Activated naive CD4-positive, alpha-beta T cell treated with anti-CD3 and anti-CD28 coated beads, Interleukin-2, amount 10 ng/mL, durations not matched to agents 7 days and 5 days (primary cell): Measurements from ENCODE around the gene ATP8A1.
"Not testable (repeated sequence)": the region's sequence is repeated elsewhere in the genome, so short reads cannot be mapped to it uniquely, and the experiment has no call there.

ENCODE experiments used
- CTCF ChIA-PET: fragments of 350-600 bp; sonication (Branson Sonifier 250); formaldehyde crosslinking; loops from one replicate; lab custom pipeline; 2021; ENCODE audit warnings: antibody characterized with exemption; lab: Charles Lee
- DNase-seq: peaks from one replicate; pipeline ENCODE4 v3.0.0-alpha.2; 2020
- H3K27ac Mint-ChIP-seq: one replicate; pipeline ENCODE4 v1.8.0; 2021; ENCODE audit warnings: mild to moderate bottlenecking, moderate library complexity, mixed read lengths
- H3K27me3 Mint-ChIP-seq: one replicate; pipeline ENCODE4 v1.8.0; 2021; ENCODE audit warnings: mild to moderate bottlenecking, mixed read lengths
- H3K36me3 Mint-ChIP-seq: one replicate; pipeline ENCODE4 v1.8.0; 2021; ENCODE audit warnings: mixed read lengths
- H3K4me1 Mint-ChIP-seq: one replicate; pipeline ENCODE4 v1.8.0; 2021; ENCODE audit warnings: mixed read lengths
- H3K4me3 Mint-ChIP-seq: one replicate; pipeline ENCODE4 v1.8.0; 2021; ENCODE audit warnings: mild to moderate bottlenecking, moderate library complexity, mixed read lengths
- H3K9me3 Mint-ChIP-seq: one replicate; pipeline ENCODE4 v1.8.0; 2021; ENCODE audit warnings: mixed read lengths

The ATP8A1 gene

GRCh38 chr4:42482516-42483327 is 174.2 kb downstream of the ATP8A1 start:
- Mint-ChIP-seq H3K27ac (no peak overlapping the region), H3K4me1 (no peaks in the 10 kb centered on the region), H3K27me3 (no peaks in the 10 kb centered on the region), H3K9me3 (no peaks in the 10 kb centered on the region), H3K36me3 (peaks cover 5% of the 10 kb centered on the region), H3K4me3 (no peak overlapping the region)
- DNase-seq: no peak
- CTCF ChIA-PET: no interaction called here

GRCh38 chr4:42480717-42481116 is 176.2 kb downstream of the ATP8A1 start:
- DNase-seq: no peak
- no peak overlapping the region for H3K27ac Mint-ChIP-seq
- no peak overlapping the region for H3K4me3 Mint-ChIP-seq
- H3K9me3 Mint-ChIP-seq: no peaks in the 10 kb centered on the region
- H3K4me1 Mint-ChIP-seq: no peaks in the 10 kb centered on the region
- H3K36me3 Mint-ChIP-seq: peaks cover 5% of the 10 kb centered on the region
- no peaks in the 10 kb centered on the region for H3K27me3 Mint-ChIP-seq
- CTCF ChIA-PET: no interaction called here

GRCh38 chr4:42480281-42480680 is 176.6 kb downstream of the ATP8A1 start:
- CTCF ChIA-PET: no interaction called here
- Mint-ChIP-seq H3K27me3 (no peaks in the 10 kb centered on the region), H3K4me1 (no peaks in the 10 kb centered on the region), H3K9me3 (no peaks in the 10 kb centered on the region), H3K36me3 (peaks cover 5% of the 10 kb centered on the region), H3K27ac (no peak overlapping the region), H3K4me3 (no peak overlapping the region)
- no peak for DNase-seq

GRCh38 chr4:42478946-42479345 is 178.0 kb downstream of the ATP8A1 start:
- peaks cover 5% of the 10 kb centered on the region for H3K36me3 Mint-ChIP-seq
- no peaks in the 10 kb centered on the region for H3K4me1 Mint-ChIP-seq
- DNase-seq: no peak
- no peaks in the 10 kb centered on the region for H3K27me3 Mint-ChIP-seq
- no peaks in the 10 kb centered on the region for H3K9me3 Mint-ChIP-seq
- H3K27ac Mint-ChIP-seq: no peak overlapping the region
- CTCF ChIA-PET: no interaction called here
- H3K4me3 Mint-ChIP-seq: no peak overlapping the region

- Mint-ChIP-seq H3K36me3 (peaks cover 3% of the 10 kb centered on the region), H3K4me3 (no peak overlapping the region), H3K4me1 (no peaks in the 10 kb centered on the region), H3K27ac (no peak overlapping the region), H3K27me3 (no peaks in the 10 kb centered on the region), H3K9me3 (no peaks in the 10 kb centered on the region)
- no peak for DNase-seq
- CTCF ChIA-PET: no interaction called here
Measured at GRCh38 chr4:42478509-42478908, 178.4 kb downstream of the ATP8A1 start.

- no peak overlapping the region for H3K27ac Mint-ChIP-seq
- H3K4me1 Mint-ChIP-seq: no peaks in the 10 kb centered on the region
- no peak overlapping the region for H3K4me3 Mint-ChIP-seq
- DNase-seq: no peak
- H3K27me3 Mint-ChIP-seq: no peaks in the 10 kb centered on the region
- H3K36me3 Mint-ChIP-seq: peaks cover under 1% of the 10 kb centered on the region
- CTCF ChIA-PET: no interaction called here
- H3K9me3 Mint-ChIP-seq: no peaks in the 10 kb centered on the region
Measured at GRCh38 chr4:42474406-42474805, 182.5 kb downstream of the ATP8A1 start.

- Mint-ChIP-seq H3K9me3 (no peaks in the 10 kb centered on the region), H3K27ac (no peak overlapping the region), H3K4me3 (no peak overlapping the region), H3K36me3 (no peaks in the 10 kb centered on the region), H3K4me1 (no peaks in the 10 kb centered on the region), H3K27me3 (no peaks in the 10 kb centered on the region)
- DNase-seq: no peak
- CTCF ChIA-PET: no interaction called here
Measured at GRCh38 chr4:42473071-42473684, 183.7 kb downstream of the ATP8A1 start.

GRCh38 chr4:42471896-42472295 is 185.0 kb downstream of the ATP8A1 start:
- Mint-ChIP-seq H3K4me3 (no peak overlapping the region), H3K4me1 (no peaks in the 10 kb centered on the region), H3K27me3 (no peaks in the 10 kb centered on the region), H3K9me3 (no peaks in the 10 kb centered on the region), H3K27ac (no peak overlapping the region), H3K36me3 (peaks cover 1% of the 10 kb centered on the region)
- DNase-seq: no peak
- CTCF ChIA-PET: interaction anchor here (0.6 kb wide), 1 partner anchor 409 kb away, joined by 3 read pairs; no protein-coding TSS in a partner anchor

GRCh38 chr4:42470023-42470422 is 186.9 kb downstream of the ATP8A1 start:
- Mint-ChIP-seq H3K36me3 (peaks cover 1% of the 10 kb centered on the region), H3K27me3 (no peaks in the 10 kb centered on the region), H3K4me1 (no peaks in the 10 kb centered on the region), H3K9me3 (no peaks in the 10 kb centered on the region), H3K27ac (no peak overlapping the region), H3K4me3 (no peak overlapping the region)
- CTCF ChIA-PET: no interaction called here
- no peak for DNase-seq

- H3K36me3 Mint-ChIP-seq, H3K9me3 Mint-ChIP-seq, H3K4me1 Mint-ChIP-seq, H3K27me3 Mint-ChIP-seq, H3K4me3 Mint-ChIP-seq, DNase-seq, H3K27ac Mint-ChIP-seq: not testable (repeated sequence)
- CTCF ChIA-PET: interaction anchor here (0.6 kb wide), 1 partner anchor 345 kb away, joined by 4 read pairs; no protein-coding TSS in a partner anchor
Measured at GRCh38 chr4:42467777-42468176, 189.1 kb downstream of the ATP8A1 start.

GRCh38 chr4:42466273-42466844 is 190.5 kb downstream of the ATP8A1 start:
- Mint-ChIP-seq H3K9me3 (no peaks in the 10 kb centered on the region), H3K36me3 (peaks cover 17% of the 10 kb centered on the region), H3K4me1 (no peaks in the 10 kb centered on the region), H3K27me3 (no peaks in the 10 kb centered on the region), H3K27ac (no peak overlapping the region), H3K4me3 (no peak overlapping the region)
- DNase-seq: no peak
- CTCF ChIA-PET: no interaction called here

- CTCF ChIA-PET: interaction anchor here (0.5 to 0.8 kb wide), 3 partner anchors 11 to 593 kb away, joined by 3 read pairs; no protein-coding TSS in a partner anchor
- no peak for DNase-seq
- no peaks in the 10 kb centered on the region for H3K9me3 Mint-ChIP-seq
- H3K27me3 Mint-ChIP-seq: no peaks in the 10 kb centered on the region
- no peak overlapping the region for H3K27ac Mint-ChIP-seq
- no peaks in the 10 kb centered on the region for H3K4me1 Mint-ChIP-seq
- H3K4me3 Mint-ChIP-seq: no peak overlapping the region
- peaks cover 24% of the 10 kb centered on the region for H3K36me3 Mint-ChIP-seq
Measured at GRCh38 chr4:42464550-42465094, 192.3 kb downstream of the ATP8A1 start.

- H3K27me3 Mint-ChIP-seq, CTCF ChIA-PET, DNase-seq, H3K4me1 Mint-ChIP-seq, H3K27ac Mint-ChIP-seq, H3K4me3 Mint-ChIP-seq, H3K9me3 Mint-ChIP-seq: not testable (repeated sequence)
- peaks cover 23% of the 10 kb centered on the region for H3K36me3 Mint-ChIP-seq
Measured at GRCh38 chr4:42461216-42461615, 195.7 kb downstream of the ATP8A1 start.

- no peak for DNase-seq
- Mint-ChIP-seq H3K9me3 (no peaks in the 10 kb centered on the region), H3K27me3 (no peaks in the 10 kb centered on the region), H3K4me1 (no peaks in the 10 kb centered on the region), H3K27ac (no peak overlapping the region), H3K36me3 (peaks cover 23% of the 10 kb centered on the region), H3K4me3 (no peak overlapping the region)
- CTCF ChIA-PET: no interaction called here
Measured at GRCh38 chr4:42460043-42460442, 196.9 kb downstream of the ATP8A1 start.
